C4-2B (cell line): ENCODE measurements around the gene ICAM4.

Source experiments
- H3K27ac ChIP-seq: fragments of 450-650 bp; 2 replicates; pipeline ENCODE4 v1.5.1; 2017
- CTCF ChIP-seq: fragments of 450-650 bp; conservative IDR thresholded peaks from 2 replicates; pipeline ENCODE4 v1.5.1; 2017; ENCODE audit warnings: mild to moderate bottlenecking
- ZFX ChIP-seq: fragments of 450-650 bp; IDR thresholded peaks from 2 replicates; pipeline ENCODE4 v1.6.1; 2017

Gene ICAM4

GRCh38 chr19:10306327-10306726, 19.6 kb downstream of the ICAM4 start:
- no peak for TF ChIP-seq CTCF
- TF ChIP-seq ZFX, result no peak
- no peak overlapping the region for H3K27ac ChIP-seq

DNA sequence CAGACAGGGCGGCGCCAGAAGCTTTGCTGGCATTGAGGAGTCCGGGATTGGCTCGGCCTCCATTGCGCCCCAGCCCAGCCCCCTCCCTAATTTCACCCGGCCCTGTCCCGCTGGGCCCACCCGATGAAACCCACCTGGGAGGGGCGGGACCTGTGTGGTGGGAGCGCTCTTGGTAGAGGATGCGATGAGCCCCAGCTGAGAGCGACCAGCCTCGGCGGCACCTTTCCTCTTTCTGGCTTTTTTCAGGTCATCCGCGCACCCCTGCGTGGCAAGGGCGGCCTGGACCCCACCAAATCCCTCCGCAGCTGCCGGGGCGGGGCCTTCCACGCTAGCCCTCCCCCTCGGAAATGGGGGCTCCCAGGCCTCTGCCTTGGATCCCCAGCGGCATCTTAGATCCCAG, 22.7 kb downstream of the ICAM4 start, which contains the start of gene ZGLP1:
Gene ZGLP1 (minus strand): TSS at position 393 of the 400 bp plus-strand sequence.
- H3K27ac ChIP-seq, result no peak within 1 kb of the TSS
- TF ChIP-seq CTCF (no peak), ZFX (no peak)

GRCh38 chr19:10315335-10316214, 28.8 kb downstream of the ICAM4 start, which contains the start of gene FDX2:
FDX2 (minus strand) TSS chr19:10316015; CDS start chr19:10315996, 19 bp downstream.
- peak within 1 kb of the TSS; percentile 74 for H3K27ac ChIP-seq
- peak; percentile 63; the same call in 1 of the 2 replicates for TF ChIP-seq ZFX
- TF ChIP-seq CTCF, result no peak

GRCh38 chr19:10316229-10317044, 29.7 kb downstream of the ICAM4 start:
- TF ChIP-seq CTCF (no peak), ZFX (no peak)

DNA sequence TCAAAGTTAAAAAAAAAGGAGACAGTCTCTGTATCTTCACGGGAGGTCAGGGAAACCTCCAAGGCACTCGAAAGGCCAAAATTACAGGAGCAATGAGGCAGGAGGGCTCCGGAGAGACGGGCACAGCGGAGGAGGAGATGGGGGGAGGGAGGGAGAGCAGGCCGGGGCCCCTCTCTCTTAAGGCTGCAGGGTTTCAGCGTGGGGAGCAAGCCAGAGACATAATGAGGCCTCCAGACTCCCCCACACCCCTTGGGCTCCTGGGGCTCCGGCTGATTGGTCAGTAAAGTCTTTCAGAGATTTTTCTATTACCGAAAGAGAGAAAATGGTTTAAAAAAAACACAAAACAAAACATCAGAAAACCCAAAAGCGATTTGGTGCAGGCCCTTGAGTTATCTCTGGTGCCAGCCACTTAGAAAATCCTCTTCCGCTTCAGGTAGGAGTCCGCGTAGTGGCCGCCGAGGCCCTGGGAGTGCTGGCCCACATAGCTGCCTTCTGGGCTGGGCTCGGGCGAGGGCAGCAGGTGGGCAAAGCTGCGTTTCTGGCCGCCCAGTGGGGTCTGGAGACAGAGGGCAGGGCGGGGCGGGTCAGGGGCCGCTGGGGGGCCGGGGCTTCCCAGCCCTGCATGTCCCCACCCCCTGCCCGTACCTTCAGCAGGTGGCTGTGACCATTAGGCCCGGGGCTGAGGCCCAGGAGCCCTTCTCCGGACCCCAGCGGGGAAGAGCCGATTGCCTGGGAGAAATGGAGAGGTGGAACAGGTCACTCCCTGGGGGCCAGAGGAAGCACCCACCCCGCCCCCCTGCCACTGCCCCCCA, 30.5 kb downstream of the ICAM4 start:
- TF ChIP-seq CTCF, result no peak
- TF ChIP-seq ZFX, result no peak
- peak overlapping the region; percentile 74 for H3K27ac ChIP-seq

More at GRCh38 chr19:10316229-10317044, 29.7 kb downstream of the ICAM4 start:
- H3K27ac ChIP-seq, result peak overlapping the region; percentile 74

DNA sequence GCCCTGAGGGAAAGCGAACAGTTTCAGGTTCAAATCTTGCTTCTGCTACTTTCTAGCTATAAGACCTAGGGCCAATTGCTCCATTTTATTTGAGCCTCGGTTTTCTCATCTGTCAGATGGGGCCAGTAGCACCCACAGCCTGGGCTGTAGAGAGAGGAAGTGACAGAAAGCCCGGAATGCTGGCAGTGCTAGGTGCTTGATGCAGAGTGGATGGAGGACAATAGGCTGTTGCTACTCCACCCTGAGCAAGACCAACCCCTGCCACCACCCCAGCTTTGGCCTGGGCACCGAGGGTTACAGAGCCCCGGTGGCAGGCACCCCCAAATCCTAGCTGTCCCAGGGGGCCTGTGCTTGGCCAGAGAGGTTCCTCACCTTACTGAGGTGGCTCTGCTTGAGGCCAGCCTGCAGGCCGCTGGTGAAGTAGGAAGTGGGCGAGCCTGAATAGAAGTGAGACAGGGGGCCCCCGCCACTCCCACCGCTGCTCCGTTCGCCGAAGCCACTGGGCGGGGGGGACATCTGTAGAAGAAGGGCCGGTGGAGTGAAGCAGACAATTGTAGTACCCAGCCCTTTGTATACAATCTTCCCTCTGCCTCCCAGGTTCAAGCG, 31.2 kb downstream of the ICAM4 start:
- TF ChIP-seq ZFX, result no peak

More for the DNA sequence above, 31.2 kb downstream of the ICAM4 start:
- no peak overlapping the region for H3K27ac ChIP-seq
